ENCODE results near the gene SERINC3.

The SERINC3 gene

DNA sequence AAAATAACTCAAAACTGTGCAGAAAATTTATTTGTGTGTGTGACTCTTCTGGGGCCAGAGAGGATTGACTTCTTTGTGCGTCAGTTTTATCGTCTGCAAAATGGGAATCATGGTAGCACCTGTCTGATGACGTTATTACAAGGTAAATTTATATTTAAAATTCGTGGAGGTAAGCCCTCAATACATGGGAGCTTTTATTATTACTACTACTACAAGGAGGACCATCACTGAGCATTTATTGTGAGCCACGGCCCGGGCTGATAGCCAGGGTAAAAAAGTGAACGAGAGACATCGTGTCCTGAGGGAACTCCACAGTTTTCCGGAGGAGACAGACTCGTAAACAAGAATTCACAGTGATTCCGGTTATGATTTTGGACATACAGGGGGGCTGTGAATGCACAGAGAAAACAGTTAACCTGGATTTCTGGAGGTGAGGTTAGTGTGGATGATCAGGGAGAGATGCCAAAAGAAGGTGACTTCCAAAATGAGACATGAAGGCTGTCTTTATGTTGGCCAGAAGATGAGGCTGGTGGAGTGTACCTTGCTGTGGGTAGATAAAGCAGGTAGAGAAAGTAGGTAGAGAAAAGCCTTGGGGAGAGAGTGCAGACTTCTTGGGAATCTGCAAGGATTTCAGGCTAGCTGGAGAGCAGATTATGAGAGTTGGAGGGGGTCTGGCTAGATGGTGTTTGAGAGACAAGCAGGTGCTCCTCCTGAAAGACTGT, 10.6 kb upstream of the SERINC3 start:
- DNase-seq = no peak

- no peak for DNase-seq
Measured at GRCh38 chr20:44528309-44528708, 6.4 kb upstream of the SERINC3 start.

DNA sequence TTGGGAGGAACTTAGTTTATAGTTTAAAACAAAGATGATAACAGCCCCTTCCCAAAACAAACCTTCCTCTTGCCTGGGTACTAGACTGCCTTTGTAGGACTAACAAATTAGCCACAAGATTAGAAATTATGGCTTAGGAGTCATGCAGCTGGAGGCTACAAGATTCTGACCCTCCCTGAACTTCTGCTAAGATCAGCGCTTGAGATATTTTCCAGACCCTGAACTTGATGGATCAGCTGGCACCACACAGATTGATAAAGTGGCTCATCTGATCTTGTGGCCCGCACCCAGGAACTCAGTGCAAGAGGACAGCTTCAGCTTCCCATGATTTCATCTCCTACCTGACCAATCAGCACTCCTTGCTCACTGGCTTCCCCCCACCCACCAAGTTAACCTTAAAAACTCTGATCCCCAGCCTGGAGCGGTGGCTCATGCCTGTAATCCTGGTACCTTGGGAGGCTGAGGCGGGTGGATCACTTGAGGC, 5.9 kb upstream of the SERINC3 start:
- DNase-seq = no peak

GRCh38 chr20:44526129-44526528, 4.3 kb upstream of the SERINC3 start:
- no peak for DNase-seq

DNA sequence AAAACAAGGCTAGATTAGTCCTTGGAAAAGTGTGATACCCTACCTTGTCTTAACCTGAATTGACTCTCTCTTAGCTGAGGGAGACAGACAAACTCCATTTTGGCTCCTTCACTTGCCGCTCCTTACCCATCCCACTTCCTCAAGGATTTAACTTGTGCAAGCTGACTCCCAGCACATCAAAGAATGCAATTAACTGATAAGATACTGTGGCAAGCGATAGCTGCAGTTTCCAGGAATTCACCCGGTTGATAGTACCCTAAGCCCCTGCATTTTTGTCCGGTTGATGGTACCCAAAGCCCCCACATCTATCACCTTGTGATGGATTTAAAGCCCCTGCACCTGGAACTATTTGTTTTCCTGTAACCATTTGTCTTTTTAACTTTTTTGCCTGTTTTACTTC, 1.9 kb upstream of the SERINC3 start:
- no peak for DNase-seq

GRCh38 chr20:44522841-44523240, 971 bp upstream of the SERINC3 start:
- DNase-seq = no peak

- DNase-seq = no peak
Measured at GRCh38 chr20:44520881-44521280, 989 bp downstream of the SERINC3 start.

- DNase-seq = no peak
Measured at GRCh38 chr20:44518248-44518647, 3.6 kb downstream of the SERINC3 start.

DNA sequence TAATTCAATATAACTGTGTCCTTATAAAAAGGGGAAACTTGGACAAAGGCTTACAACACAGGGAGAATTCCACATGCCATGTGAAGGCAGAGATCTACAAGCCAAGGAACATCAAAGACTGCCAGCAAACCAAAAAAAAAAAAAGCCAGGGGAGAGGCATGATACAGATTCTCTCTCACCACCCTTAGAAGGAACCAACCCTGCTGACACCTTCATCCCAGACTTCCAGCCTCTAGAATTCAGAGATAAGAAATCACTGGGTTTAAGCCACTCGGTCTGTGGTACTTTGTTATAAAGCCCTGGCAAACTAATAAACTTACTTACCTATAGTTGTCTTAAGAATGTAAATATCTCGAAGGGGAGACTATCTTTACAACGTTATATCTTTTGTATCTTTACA, 4.4 kb downstream of the SERINC3 start:
- no peak for DNase-seq

GRCh38 chr20:44516491-44516890, 5.4 kb downstream of the SERINC3 start:
- no peak for DNase-seq

- DNase-seq = no peak
Measured at GRCh38 chr20:44513871-44514270, 8.0 kb downstream of the SERINC3 start.

GRCh38 chr20:44509762-44510161, 12.1 kb downstream of the SERINC3 start:
- DNase-seq = no peak

- DNase-seq = no peak
Measured at GRCh38 chr20:44504402-44505307, 17.2 kb downstream of the SERINC3 start.

DNA sequence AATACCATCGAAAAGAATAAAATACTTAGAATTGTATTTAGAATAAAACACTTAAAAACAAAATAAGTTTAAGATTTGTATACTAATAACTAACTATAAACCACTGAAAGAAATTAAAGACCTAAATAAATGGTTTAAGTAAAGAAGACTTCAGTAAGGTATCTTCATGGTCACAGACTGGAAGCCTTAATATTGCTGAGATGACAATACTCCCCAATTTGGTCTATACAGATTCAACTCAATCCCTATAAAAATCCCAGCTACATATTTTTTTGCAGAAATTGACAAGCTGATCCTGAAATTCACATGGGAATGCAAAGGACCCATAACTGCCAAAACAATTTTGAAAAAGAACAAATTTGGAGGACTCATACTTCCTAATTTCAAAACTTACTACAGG, 18.9 kb downstream of the SERINC3 start:
- DNase-seq = no peak

- DNase-seq = no peak
Measured at GRCh38 chr20:44501448-44501847, 20.4 kb downstream of the SERINC3 start.

- no peak for DNase-seq
Measured at GRCh38 chr20:44500221-44500620, 21.6 kb downstream of the SERINC3 start.

DNA sequence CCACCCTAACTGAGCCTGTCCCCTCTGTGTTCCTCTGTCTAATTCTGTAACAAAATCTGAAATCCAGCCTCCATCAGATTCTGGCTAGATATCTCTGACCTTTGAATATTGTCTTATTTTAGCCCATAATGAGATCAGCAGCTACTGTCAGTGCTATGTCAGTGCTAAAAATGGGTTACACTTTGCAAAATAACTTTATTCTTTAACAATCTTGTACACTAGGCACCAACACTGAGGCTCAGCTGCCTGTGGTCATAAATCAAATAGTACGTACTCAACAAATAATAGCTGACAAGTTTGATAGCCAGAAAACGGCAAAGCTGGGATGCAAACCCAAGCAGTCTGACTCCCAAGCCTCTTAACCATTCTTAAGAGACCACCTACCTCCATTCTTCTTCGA, 24.1 kb downstream of the SERINC3 start:
- no peak for DNase-seq

DNA sequence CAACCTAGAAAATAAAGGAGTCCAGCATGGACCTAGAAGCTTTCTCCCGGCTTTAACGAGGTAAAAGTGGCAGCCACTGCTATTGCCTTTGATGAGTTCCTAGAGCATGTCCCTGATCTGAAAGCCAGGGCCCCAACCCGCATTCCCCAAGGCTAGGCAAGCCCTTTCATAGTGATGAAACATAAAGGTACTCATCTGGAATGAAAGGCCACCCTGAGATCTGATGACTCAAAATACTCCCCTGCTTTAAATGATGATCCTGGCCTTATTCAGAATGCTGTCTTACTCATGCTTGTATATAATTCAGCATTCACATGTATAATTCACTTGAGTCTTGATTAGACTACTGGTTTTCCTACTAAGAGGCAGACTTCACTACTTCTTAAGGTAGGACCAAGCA, 24.9 kb downstream of the SERINC3 start:
- DNase-seq = no peak

DNA sequence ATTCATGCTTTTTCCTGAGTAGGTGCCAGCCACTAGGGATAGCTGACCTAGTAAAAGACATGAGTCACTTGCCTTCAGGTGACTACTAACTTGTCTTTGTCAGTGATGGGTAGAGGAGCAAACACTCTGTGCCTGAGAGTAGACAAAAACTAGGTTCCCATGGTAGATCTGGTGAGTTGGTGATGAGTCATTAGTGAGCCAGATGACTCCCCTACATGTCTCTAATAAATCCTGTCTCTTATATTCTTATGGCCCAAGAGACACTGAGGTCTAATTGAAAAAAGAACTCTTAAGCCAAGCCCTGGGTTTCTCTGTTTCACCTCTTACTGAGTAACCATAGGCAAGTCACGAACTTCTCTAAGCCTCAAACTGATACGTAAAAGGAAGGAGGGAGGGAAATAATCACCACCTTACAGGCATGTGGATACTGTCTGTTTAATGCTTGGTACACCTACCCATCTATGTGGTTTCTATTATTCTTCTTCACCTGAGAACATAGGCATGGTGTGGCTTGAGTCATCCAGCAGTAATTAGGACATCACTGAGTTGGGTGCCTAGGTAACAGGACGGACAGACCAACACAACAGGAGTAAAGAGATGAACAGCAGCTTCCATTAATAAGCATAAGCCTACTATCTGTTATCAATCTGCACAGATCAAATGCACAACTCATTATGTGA, 25.9 kb downstream of the SERINC3 start:
- DNase-seq = no peak

GRCh38 chr20:44495257-44495656, 26.6 kb downstream of the SERINC3 start:
- DNase-seq = no peak

DNA sequence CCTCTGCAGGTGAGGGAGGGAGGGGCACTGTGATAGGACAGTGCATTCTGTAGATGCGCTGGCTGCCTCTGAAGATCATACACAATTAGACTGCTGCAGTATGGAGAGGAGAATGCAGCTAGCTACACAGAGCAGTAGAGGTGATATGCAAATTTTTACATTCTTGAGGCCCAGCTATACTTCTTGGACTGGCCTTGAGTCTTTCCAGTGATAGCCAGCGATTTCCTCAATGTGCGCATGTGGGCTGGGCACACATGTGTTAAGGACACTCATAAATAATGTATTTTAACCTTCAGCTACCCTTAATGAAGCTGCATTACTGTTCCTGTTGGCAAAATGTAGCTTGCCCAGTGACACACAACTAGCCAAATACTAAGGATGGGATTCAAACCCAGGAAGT, 27.2 kb downstream of the SERINC3 start:
- no peak for DNase-seq

DNA sequence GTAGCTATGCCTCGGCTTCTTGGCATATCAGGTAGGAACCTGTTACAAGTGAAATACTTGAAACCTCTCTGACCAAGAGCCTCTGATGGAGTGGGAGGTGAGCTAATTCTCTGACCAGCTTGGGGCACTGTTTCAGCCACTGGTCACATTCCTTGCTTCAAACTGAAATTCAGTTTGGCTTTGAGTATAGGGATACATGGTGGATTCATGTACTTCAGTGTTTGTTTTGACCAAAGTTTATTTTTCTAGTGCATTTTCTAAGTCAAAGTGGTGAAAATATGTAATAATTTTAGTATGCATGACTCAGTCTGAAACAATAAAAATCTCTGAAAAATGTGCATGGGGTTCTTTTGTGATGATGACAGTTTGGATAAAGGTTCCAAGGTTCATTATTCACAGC, 27.6 kb downstream of the SERINC3 start:
- no peak for DNase-seq

GRCh38 chr20:44491635-44492395, 30.1 kb downstream of the SERINC3 start:
- no peak for DNase-seq
